Measurements from ENCODE around the gene HMGXB4. TPM values are rescaled to one million over a fixed set of nuclear protein-coding genes. Genes with fewer than 3 reads are reported as not detected.

Gene HMGXB4
- total RNA-seq, 1 donor from 2014 or later: 18.0 TPM

DNA sequence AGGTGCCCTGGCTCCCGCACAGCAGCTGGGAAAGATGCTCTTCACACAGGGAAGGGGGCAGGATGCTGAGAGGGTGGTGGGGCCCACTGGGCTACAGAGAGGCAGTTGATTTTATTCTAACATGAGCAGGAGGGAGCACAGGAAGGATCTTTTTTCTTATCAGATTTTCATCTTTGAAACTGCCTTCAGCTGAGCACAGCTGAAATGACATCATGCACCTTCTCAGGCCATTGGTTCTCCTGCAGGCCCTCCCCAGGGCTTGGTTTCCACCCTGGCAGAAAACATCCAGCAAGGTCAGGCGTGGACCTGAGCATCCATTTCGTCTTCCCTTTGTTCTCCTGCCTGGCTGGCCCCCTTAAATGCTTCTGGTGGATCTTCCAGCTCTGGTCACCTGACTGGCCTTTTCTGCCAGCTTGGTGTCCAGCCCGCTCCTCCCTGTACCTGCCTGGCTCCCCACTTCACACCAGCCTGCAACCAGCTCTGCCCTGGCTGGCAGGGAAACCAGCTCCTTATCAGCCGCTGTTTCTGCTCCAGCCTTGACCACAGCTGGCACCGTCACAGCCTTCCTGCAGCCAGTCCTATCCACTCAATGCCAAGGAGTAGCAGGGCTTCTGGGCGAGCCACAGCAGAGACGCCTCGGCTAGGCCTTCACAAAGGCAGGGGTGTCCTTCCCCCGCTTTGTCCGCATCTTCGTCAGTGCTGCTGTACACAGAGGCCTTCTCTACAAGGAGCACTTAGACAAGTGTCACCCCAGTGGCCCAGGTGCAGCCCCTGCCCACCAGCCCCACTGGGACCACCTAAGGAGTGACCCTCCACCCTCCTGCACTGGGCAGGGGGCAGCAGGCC is 78.9 kb downstream of the HMGXB4 start:
- Mint-ChIP-seq H3K4me3 (ENCODE audit: unreplicated experiment) (no peak overlapping the region), H3K27ac (ENCODE audit: unreplicated experiment) (no peak overlapping the region), H3K4me1 (ENCODE audit: low read depth) (no peaks in the 10 kb centered on the region), H3K36me3 (ENCODE audit: low read depth) (peaks cover 26% of the 10 kb centered on the region), H3K9me3 (ENCODE audit: low read depth) (no peaks in the 10 kb centered on the region), H3K27me3 (ENCODE audit: low read depth) (no peaks in the 10 kb centered on the region)
- DNase-seq (ENCODE audit: low spot score): no peak
- no peak for TF ChIP-seq CTCF (IDR thresholded peaks at IDR 0.05)

DNA sequence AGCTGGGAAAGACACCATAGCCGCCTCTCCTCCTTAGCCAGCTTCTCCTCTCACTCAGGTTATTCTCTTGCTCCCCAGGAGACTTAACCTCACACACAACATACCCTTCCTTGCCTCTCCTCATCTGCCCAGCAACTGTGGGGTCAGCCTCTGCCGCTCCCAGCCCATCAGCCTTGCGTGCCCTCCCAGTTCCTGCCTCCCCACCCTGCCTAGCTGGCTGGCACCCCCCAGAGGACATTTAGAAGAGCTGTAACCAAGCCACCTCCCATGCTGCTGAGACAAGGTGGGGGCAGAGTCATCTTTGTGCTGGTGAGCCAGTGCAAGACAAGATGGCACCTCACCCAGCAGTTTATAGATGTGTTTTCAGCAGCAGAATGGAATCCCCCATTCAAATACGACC is 80.6 kb downstream of the HMGXB4 start:
- Mint-ChIP-seq H3K27me3 (ENCODE audit: low read depth) (no peaks in the 10 kb centered on the region), H3K9me3 (ENCODE audit: low read depth) (no peaks in the 10 kb centered on the region), H3K4me1 (ENCODE audit: low read depth) (no peaks in the 10 kb centered on the region), H3K36me3 (ENCODE audit: low read depth) (peaks cover 20% of the 10 kb centered on the region), H3K27ac (ENCODE audit: unreplicated experiment) (no peak overlapping the region), H3K4me3 (ENCODE audit: unreplicated experiment) (no peak overlapping the region)
- no peak for DNase-seq (ENCODE audit: low spot score)
- TF ChIP-seq CTCF (IDR thresholded peaks at IDR 0.05): no peak

DNA sequence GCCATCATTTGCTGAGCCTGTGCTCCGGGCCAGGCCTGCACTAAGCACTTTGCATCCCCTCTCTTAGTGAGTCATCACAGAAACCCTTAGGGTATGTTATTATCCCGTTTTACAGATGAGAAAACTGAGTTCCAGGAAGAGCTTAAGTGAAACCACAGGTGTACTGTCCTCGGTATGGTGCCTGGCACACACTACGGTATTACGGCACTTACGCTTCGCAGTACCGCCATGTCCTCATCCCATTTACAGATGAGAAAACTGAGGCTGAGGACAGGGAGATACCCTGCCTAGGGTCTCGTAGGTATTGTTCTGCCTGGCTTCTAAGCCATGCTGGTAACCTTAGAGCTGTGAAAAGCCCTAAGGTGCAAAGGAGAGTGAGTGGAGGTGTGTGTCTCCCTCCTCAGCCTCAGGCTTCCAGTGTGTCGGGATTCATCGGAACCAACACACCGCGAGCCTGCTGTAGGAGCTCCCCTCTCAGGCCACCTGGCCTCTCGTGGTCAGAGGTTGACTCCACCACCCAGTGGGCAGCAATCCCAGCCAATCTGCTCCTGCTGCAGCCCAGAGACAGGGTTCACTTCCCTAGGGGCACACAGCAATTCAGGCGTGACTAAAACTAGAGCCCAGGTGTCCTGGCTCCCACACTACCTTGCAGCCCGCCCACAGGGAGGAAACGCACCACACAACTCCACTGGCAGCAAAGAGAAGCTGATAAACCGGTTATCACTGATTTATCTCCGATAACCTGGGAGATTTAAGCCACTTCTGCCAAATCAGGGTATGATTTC is 84.0 kb downstream of the HMGXB4 start:
- Mint-ChIP-seq H3K27ac (ENCODE audit: unreplicated experiment) (no peak overlapping the region), H3K9me3 (ENCODE audit: low read depth) (no peaks in the 10 kb centered on the region), H3K4me1 (ENCODE audit: low read depth) (no peaks in the 10 kb centered on the region), H3K27me3 (ENCODE audit: low read depth) (no peaks in the 10 kb centered on the region), H3K4me3 (ENCODE audit: unreplicated experiment) (no peak overlapping the region), H3K36me3 (ENCODE audit: low read depth) (peaks cover 15% of the 10 kb centered on the region)
- TF ChIP-seq CTCF (IDR thresholded peaks at IDR 0.05): no peak
- no peak for DNase-seq (ENCODE audit: low spot score)

DNA sequence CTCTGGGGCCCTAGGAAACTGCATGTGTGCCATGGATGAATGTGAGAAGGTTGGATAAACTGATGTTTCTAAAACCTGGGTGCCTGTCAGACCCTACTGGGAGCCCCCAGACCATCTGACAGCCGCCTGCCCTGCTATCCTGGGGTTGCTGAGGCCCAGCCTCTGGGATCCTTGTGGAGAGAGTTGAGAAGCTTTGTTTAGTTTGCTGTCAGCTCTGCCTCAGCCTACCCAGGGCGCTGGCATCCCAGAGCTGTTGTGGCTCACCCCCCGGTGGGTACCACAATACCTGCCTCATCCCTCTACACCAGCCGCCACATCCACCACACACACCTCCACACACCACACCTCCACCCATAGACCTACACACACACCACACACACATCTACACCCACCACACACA is 85.1 kb downstream of the HMGXB4 start:
- H3K27me3 Mint-ChIP-seq (ENCODE audit: low read depth): no peaks in the 10 kb centered on the region
- TF ChIP-seq CTCF (IDR thresholded peaks at IDR 0.05): no peak
- no peak for DNase-seq (ENCODE audit: low spot score)
- no peak overlapping the region for H3K4me3 Mint-ChIP-seq (ENCODE audit: unreplicated experiment)
- no peaks in the 10 kb centered on the region for H3K9me3 Mint-ChIP-seq (ENCODE audit: low read depth)
- no peak overlapping the region for H3K27ac Mint-ChIP-seq (ENCODE audit: unreplicated experiment)
- H3K4me1 Mint-ChIP-seq (ENCODE audit: low read depth): no peaks in the 10 kb centered on the region
- H3K36me3 Mint-ChIP-seq (ENCODE audit: low read depth): peaks cover 14% of the 10 kb centered on the region

- TF ChIP-seq CTCF (IDR thresholded peaks at IDR 0.05): no peak
- Mint-ChIP-seq H3K36me3 (ENCODE audit: low read depth) (peaks cover 11% of the 10 kb centered on the region), H3K27me3 (ENCODE audit: low read depth) (no peaks in the 10 kb centered on the region), H3K4me3 (ENCODE audit: unreplicated experiment) (no peak overlapping the region), H3K27ac (ENCODE audit: unreplicated experiment) (no peak overlapping the region), H3K4me1 (ENCODE audit: low read depth) (no peaks in the 10 kb centered on the region), H3K9me3 (ENCODE audit: low read depth) (no peaks in the 10 kb centered on the region)
- no peak for DNase-seq (ENCODE audit: low spot score)
Observed at GRCh38 chr22:35343664-35344550, 86.6 kb downstream of the HMGXB4 start.
